HepG2 (cell line): ENCODE data around the gene FZD8. TPM values are rescaled to one million over a fixed set of nuclear protein-coding genes. Genes with fewer than 3 reads are reported as not detected.

ENCODE experiments used
- FOXA3 ChIP-seq: IDR thresholded peaks from 2 replicates; pipeline ENCODE4 v1.6.1; 2016; ENCODE audit warnings: missing genetic modification reagents, missing compliant biosample characterization
- HOXD1 ChIP-seq: sonication (generic); formaldehyde crosslinking; IDR thresholded peaks from 2 replicates; pipeline ENCODE4 v1.5.0; 2020; ENCODE audit warnings: missing genetic modification reagents
- KLF6 ChIP-seq: IDR thresholded peaks from 2 replicates; pipeline ENCODE4 v1.8.0; 2016; ENCODE audit warnings: missing biosample characterization, missing genetic modification reagents
- MED8 ChIP-seq: sonication (generic); formaldehyde crosslinking; IDR thresholded peaks from 2 replicates; pipeline ENCODE4 v1.8.1; 2023; ENCODE audit warnings: mild to moderate bottlenecking, missing genetic modification reagents; ENCODE audit not compliant: insufficient replicate concordance
- PCBP1 ChIP-seq: fragments of 200-400 bp; formaldehyde crosslinking; IDR thresholded peaks from 2 replicates; pipeline ENCODE4 v1.6.1; 2017; ENCODE audit warnings: mild to moderate bottlenecking, low read depth, low read length, borderline replicate concordance
- PHF8 ChIP-seq: sonication (generic); formaldehyde crosslinking; IDR thresholded peaks from 2 replicates; pipeline ENCODE4 v1.5.0; 2020; ENCODE audit warnings: missing genetic modification reagents
- RARG ChIP-seq: sonication (generic); formaldehyde crosslinking; IDR thresholded peaks from 2 replicates; pipeline ENCODE4 v1.4.0; 2020; ENCODE audit warnings: low read depth, mild to moderate bottlenecking, missing genetic modification reagents
- SMC3 ChIP-seq: IDR thresholded peaks from 2 replicates; pipeline ENCODE4 v1.6.1; 2011; ENCODE audit warnings: low read length, improper control_type of control experiment
- SOX6 ChIP-seq, 2 experiments: fragments of 450-650 bp in 1 of 2; sonication (generic) in 1 of 2; formaldehyde crosslinking in 1 of 2; IDR thresholded peaks; 2 replicates each; pipeline versions ENCODE4 v1.4.0 to v1.6.1; 2017 to 2020; ENCODE audit warnings: antibody characterized with exemption in 1 of 2, mild to moderate bottlenecking in 1 of 2, missing genetic modification reagents in 1 of 2
- STAG1 ChIP-seq: sonication (generic); formaldehyde crosslinking; IDR thresholded peaks from 2 replicates; pipeline ENCODE4 v1.4.0; 2020; ENCODE audit warnings: missing genetic modification reagents
- U2AF1 ChIP-seq: fragments of 200-400 bp; formaldehyde crosslinking; optimal IDR thresholded peaks from 2 replicates; pipeline ENCODE3; 2017; ENCODE audit warnings: mild to moderate bottlenecking, low read depth, low read length
- ZEB1 ChIP-seq: IDR thresholded peaks from 2 replicates; pipeline ENCODE4 v1.6.1; 2012; ENCODE audit warnings: mild to moderate bottlenecking, low read depth, inconsistent platforms; ENCODE audit not compliant: insufficient replicate concordance
- ZMYM2 ChIP-seq: sonication (generic); formaldehyde crosslinking; IDR thresholded peaks from 2 replicates; pipeline ENCODE4 v1.8.0; 2022; ENCODE audit warnings: mild to moderate bottlenecking, missing genetic modification reagents
- ZNF232 ChIP-seq: sonication (generic); formaldehyde crosslinking; IDR thresholded peaks from 2 replicates; pipeline ENCODE4 v1.4.0; 2020; ENCODE audit warnings: missing genetic modification reagents, borderline replicate concordance
- ZNF44 ChIP-seq: sonication (generic); formaldehyde crosslinking; IDR thresholded peaks from 2 replicates; pipeline ENCODE4 v1.5.1; 2020; ENCODE audit warnings: mild to moderate bottlenecking, missing genetic modification reagents
- ZNF652 ChIP-seq: IDR thresholded peaks from 2 replicates; pipeline ENCODE4 v1.6.1; 2016; ENCODE audit warnings: low read depth, borderline replicate concordance
- ZNF776 ChIP-seq: sonication (generic); formaldehyde crosslinking; IDR thresholded peaks from 2 replicates; pipeline ENCODE4 v1.4.0; 2020; ENCODE audit warnings: mild to moderate bottlenecking, missing genetic modification reagents
- polyA plus RNA-seq, 8 experiments: library from polyadenylated mRNA; depleted of rRNA in 3 of 8; stranded (reverse) in 7 of 8; unstranded in 1 of 8; fragments of >200 nt; fragmentation: Illumina TruSeq in 4 of 8; extraction: Trizol in 4 of 8; gene quantifications; 2 replicates each; pipeline versions ENCODE4 v1.2.1 to v1.2.3, GENCODE V29; 2011 to 2016; ENCODE audit warnings: low read depth in 4 of 8, missing spikeins in 1 of 8, mixed read lengths in 1 of 8; ENCODE audit not compliant: insufficient read depth in 1 of 8
- total RNA-seq, 5 experiments: library from RNA; depleted of rRNA; stranded (reverse); fragments of >200 nt; fragmentation: Illumina TruSeq; extraction: Trizol; gene quantifications; 2 replicates each; pipeline ENCODE4 v1.2.3, GENCODE V29; 2016; ENCODE audit warnings: low read depth in 1 of 5
- TF ChIP-seq, protein P1 (sequence below): IDR thresholded peaks from 2 replicates; pipeline ENCODE4 v1.6.1; 2012; ENCODE audit warnings: low read depth, low read length, improper control_type of control experiment
- TF ChIP-seq, protein P2 (sequence below): sonication (generic); formaldehyde crosslinking; IDR thresholded peaks from 2 replicates; pipeline ENCODE4 v1.4.0; 2020; ENCODE audit warnings: mild to moderate bottlenecking, missing genetic modification reagents
- TF ChIP-seq, protein P3 (sequence below): sonication (generic); formaldehyde crosslinking; IDR thresholded peaks from 2 replicates; pipeline ENCODE4 v1.5.0; 2020; ENCODE audit warnings: missing genetic modification reagents
- TF ChIP-seq, protein P4 (sequence below): sonication (generic); formaldehyde crosslinking; IDR thresholded peaks from 2 replicates; pipeline ENCODE4 v1.8.0; 2022; ENCODE audit warnings: mild to moderate bottlenecking, missing genetic modification reagents
- TF ChIP-seq, protein P5 (sequence below): IDR thresholded peaks from 2 replicates; pipeline ENCODE4 v1.6.1; 2016; ENCODE audit warnings: missing compliant biosample characterization, missing genetic modification reagents, borderline replicate concordance

FZD8 gene
- total and polyA plus RNA-seq, 2 of the 13 experiments (the other 11 are each of a cell fraction or from before 2014, with no cell fraction given): 0.05 to 0.07 TPM

DNA sequence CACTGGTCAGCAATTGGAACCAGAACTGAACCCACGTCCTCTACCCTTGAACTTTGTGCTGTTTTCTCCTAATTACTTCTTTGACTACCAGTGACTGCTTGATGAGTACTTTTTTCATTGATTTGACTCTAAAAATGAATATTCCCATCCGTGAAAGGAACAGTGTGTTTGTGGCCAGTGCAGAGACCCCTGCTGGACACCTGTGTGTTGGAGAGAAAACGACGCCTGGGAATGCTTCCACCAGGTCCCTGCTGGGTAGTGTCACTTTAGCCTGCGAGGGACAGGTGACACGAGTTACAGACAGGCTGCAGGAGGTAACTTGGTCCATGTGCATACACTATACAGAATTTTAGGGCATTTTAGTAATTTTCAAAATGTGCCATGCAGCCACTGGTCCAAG is 43.7 kb downstream of the FZD8 start (continued):
- TF ChIP-seq ZMYM2 (CRISPR knock-in tag): no peak
- TF ChIP-seq FOXA3 (CRISPR knock-in tag): no peak
- peak; percentile 45 for TF ChIP-seq SMC3
- TF ChIP-seq, protein P1, sequence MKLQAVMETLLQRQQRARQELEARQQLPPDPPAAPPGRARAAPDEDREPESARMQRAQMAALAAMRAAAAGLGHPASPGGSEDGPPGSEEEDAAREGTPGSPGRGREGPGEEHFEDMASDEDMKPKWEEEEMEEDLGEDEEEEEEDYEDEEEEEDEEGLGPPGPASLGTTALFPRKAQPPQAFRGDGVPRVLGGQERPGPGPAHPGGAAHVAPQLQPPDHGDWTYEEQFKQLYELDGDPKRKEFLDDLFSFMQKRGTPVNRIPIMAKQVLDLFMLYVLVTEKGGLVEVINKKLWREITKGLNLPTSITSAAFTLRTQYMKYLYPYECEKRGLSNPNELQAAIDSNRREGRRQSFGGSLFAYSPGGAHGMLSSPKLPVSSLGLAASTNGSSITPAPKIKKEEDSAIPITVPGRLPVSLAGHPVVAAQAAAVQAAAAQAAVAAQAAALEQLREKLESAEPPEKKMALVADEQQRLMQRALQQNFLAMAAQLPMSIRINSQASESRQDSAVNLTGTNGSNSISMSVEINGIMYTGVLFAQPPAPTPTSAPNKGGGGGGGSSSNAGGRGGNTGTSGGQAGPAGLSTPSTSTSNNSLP: no peak
- TF ChIP-seq KLF6 (CRISPR knock-in tag): no peak
- no peak for TF ChIP-seq ZNF652 (CRISPR knock-in tag)
- TF ChIP-seq STAG1 (CRISPR knock-in tag): peak; percentile 43
- TF ChIP-seq PHF8 (CRISPR knock-in tag): no peak
- TF ChIP-seq, protein P2, sequence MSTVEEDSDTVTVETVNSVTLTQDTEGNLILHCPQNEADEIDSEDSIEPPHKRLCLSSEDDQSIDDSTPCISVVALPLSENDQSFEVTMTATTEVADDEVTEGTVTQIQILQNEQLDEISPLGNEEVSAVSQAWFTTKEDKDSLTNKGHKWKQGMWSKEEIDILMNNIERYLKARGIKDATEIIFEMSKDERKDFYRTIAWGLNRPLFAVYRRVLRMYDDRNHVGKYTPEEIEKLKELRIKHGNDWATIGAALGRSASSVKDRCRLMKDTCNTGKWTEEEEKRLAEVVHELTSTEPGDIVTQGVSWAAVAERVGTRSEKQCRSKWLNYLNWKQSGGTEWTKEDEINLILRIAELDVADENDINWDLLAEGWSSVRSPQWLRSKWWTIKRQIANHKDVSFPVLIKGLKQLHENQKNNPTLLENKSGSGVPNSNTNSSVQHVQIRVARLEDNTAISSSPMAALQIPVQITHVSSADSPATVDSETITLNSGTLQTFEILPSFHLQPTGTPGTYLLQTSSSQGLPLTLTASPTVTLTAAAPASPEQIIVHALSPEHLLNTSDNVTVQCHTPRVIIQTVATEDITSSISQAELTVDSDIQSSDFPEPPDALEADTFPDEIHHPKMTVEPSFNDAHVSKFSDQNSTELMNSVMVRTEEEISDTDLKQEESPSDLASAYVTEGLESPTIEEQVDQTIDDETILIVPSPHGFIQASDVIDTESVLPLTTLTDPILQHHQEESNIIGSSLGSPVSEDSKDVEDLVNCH (CRISPR knock-in tag): no peak
- TF ChIP-seq, protein P3, sequence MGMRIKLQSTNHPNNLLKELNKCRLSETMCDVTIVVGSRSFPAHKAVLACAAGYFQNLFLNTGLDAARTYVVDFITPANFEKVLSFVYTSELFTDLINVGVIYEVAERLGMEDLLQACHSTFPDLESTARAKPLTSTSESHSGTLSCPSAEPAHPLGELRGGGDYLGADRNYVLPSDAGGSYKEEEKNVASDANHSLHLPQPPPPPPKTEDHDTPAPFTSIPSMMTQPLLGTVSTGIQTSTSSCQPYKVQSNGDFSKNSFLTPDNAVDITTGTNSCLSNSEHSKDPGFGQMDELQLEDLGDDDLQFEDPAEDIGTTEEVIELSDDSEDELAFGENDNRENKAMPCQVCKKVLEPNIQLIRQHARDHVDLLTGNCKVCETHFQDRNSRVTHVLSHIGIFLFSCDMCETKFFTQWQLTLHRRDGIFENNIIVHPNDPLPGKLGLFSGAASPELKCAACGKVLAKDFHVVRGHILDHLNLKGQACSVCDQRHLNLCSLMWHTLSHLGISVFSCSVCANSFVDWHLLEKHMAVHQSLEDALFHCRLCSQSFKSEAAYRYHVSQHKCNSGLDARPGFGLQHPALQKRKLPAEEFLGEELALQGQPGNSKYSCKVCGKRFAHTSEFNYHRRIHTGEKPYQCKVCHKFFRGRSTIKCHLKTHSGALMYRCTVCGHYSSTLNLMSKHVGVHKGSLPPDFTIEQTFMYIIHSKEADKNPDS (CRISPR knock-in tag): no peak
- no peak for TF ChIP-seq PCBP1
- TF ChIP-seq HOXD1 (CRISPR knock-in tag): no peak
- TF ChIP-seq RARG: no peak
- TF ChIP-seq U2AF1: no peak
- no peak for TF ChIP-seq ZNF776 (CRISPR knock-in tag)
- no peak for TF ChIP-seq ZNF44 (CRISPR knock-in tag)
- no peak for TF ChIP-seq MED8 (CRISPR knock-in tag)
- TF ChIP-seq, protein P4, sequence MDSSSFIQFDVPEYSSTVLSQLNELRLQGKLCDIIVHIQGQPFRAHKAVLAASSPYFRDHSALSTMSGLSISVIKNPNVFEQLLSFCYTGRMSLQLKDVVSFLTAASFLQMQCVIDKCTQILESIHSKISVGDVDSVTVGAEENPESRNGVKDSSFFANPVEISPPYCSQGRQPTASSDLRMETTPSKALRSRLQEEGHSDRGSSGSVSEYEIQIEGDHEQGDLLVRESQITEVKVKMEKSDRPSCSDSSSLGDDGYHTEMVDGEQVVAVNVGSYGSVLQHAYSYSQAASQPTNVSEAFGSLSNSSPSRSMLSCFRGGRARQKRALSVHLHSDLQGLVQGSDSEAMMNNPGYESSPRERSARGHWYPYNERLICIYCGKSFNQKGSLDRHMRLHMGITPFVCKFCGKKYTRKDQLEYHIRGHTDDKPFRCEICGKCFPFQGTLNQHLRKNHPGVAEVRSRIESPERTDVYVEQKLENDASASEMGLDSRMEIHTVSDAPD (CRISPR knock-in tag): no peak
- no peak for TF ChIP-seq ZEB1
- TF ChIP-seq, protein P5, sequence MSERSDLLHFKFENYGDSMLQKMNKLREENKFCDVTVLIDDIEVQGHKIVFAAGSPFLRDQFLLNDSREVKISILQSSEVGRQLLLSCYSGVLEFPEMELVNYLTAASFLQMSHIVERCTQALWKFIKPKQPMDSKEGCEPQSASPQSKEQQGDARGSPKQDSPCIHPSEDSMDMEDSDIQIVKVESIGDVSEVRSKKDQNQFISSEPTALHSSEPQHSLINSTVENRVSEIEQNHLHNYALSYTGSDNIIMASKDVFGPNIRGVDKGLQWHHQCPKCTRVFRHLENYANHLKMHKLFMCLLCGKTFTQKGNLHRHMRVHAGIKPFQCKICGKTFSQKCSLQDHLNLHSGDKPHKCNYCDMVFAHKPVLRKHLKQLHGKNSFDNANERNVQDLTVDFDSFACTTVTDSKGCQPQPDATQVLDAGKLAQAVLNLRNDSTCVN: no peak
- no peak for TF ChIP-seq ZNF232 (CRISPR knock-in tag)
- no peak for TF ChIP-seq SOX6 (IDR thresholded peaks at IDR 0.05)
- no peak for TF ChIP-seq SOX6 (CRISPR knock-in tag; IDR thresholded peaks at IDR 0.05)
